ENCODE measurements around the gene CDCA3.
A peak's percentile ranks its signal among the peaks of the same experiment; 100 is the strongest.
"Not testable (repeated sequence)": the region's sequence is repeated elsewhere in the genome, so short reads cannot be mapped to it uniquely, and the experiment has no call there.

The CDCA3 gene

DNA sequence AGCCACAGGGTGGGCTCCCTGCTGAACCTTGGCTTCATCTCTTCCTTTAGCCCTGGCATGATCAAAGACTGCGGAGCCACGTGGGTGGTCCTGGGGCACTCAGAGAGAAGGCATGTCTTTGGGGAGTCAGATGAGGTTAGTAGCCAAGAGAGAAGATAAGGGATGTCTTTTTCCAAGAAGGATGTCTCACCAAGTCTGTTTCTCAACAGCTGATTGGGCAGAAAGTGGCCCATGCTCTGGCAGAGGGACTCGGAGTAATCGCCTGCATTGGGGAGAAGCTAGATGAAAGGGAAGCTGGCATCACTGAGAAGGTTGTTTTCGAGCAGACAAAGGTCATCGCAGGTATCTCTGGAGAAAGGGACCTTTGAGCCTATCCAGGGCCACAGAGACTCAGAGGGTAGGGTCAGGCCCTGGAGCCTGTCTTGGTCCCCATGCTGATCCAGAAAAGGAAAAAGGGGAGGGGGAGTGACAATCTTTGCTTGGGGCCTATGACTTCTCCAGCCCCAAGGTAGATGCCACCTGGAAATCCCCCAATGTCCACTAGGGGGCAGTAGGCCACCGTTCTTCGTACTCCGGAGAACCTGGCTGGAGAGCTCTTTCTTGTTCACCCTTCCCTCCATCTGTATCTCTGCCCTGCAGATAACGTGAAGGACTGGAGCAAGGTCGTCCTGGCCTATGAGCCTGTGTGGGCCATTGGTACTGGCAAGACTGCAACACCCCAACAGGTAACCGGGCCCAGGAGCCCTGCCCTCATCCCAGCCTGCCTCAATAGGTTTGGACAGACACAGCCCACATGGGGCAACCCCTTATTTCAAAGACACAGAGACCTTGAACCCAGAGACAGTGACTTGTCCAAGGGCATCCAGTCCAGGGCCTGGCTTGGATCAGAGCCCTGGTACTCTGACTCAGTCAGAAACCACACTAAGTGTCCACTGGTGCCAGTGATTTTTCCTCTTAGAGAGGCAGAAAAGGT, 18.2 kb upstream of the CDCA3 start:
- TF ChIP-seq, protein P1, sequence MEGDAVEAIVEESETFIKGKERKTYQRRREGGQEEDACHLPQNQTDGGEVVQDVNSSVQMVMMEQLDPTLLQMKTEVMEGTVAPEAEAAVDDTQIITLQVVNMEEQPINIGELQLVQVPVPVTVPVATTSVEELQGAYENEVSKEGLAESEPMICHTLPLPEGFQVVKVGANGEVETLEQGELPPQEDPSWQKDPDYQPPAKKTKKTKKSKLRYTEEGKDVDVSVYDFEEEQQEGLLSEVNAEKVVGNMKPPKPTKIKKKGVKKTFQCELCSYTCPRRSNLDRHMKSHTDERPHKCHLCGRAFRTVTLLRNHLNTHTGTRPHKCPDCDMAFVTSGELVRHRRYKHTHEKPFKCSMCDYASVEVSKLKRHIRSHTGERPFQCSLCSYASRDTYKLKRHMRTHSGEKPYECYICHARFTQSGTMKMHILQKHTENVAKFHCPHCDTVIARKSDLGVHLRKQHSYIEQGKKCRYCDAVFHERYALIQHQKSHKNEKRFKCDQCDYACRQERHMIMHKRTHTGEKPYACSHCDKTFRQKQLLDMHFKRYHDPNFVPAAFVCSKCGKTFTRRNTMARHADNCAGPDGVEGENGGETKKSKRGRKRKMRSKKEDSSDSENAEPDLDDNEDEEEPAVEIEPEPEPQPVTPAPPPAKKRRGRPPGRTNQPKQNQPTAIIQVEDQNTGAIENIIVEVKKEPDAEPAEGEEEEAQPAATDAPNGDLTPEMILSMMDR (IDR thresholded peaks at IDR 0.05; ENCODE audit: insufficient read depth, low read depth, low read length, missing control alignments), result peak; percentile 87
- DNase-seq (ENCODE audit: low read depth), result peak; percentile 80
- peak overlapping the region; percentile 88 for H3K4me3 ChIP-seq (ENCODE audit: low read length)

DNA sequence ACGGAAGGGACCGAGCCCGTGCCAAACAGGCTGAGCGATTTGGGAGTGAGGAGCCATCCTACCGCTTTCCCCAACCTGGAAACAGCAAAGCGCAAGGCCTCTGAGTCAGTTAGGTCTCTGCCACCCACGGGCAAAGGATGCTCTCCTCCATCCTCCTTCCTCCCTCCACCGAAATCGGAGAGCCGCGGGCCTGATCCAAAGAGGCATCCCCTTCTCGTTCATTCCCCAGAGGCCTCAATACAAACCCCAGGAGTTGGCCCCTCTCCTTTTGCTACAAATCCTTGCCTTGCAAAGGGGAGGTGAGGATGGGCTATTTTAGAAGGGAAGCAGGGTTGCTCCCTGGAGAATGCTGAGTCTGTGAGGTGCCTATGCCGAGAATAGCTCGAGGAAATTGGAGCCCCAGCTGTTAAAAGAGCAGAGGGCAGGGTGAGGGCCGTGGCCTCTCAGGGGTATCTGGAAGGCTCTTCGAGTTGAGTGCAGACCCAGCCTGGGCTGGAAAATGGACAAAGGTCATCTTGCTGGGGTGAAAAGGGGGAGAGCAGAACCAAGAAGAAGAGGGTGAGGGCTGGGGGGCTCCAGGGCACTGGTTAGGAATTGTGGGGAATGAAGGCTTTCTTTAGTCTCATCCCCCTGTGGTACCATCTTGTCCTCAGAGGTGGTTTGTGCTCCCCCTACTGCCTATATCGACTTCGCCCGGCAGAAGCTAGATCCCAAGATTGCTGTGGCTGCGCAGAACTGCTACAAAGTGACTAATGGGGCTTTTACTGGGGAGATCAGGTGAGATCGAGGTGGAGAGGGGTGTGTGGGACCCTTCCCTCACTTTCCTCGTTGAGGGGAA, 17.3 kb upstream of the CDCA3 start:
- peak overlapping the region; percentile 88 for H3K4me3 ChIP-seq (ENCODE audit: low read length)
- TF ChIP-seq, protein P1 (IDR thresholded peaks at IDR 0.05; ENCODE audit: insufficient read depth, low read depth, low read length, missing control alignments), result peak; percentile 12

DNA sequence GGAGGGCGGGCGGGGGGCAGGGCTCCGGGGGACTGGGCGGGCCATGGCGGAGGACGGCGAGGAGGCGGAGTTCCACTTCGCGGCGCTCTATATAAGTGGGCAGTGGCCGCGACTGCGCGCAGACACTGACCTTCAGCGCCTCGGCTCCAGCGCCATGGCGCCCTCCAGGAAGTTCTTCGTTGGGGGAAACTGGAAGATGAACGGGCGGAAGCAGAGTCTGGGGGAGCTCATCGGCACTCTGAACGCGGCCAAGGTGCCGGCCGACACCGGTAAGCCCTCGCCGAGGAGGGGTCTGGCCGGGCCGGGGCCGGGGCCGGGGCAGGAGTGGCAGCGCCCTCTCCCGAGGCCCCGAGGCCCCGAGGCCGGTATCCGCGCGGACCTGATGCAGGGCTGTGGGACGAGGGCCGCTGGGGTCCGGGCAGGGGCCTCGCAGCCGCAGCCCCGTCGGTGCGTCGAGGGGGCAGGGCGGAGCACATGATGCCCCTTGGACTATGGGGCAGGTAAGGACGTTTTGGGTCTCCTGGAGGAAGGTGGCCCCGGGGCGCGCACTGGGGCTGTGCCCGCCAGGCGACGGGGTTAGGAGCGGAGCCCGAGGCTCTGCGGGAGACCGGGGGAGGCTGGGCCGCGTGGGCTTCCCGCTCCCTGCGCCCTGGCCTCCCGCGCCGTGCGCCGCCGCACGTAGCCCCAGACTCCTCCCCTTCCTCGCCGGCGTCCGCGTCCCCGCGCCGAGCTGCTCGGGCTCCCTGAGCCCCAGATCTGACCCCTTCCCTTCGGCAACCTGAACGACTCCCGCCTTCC, 16.5 kb upstream of the CDCA3 start, which contains the start of gene TPI1:
TSS of gene TPI1 (plus strand) at position 119 of the 798 bp plus-strand sequence. CDS start at position 155, 36 bp downstream.
- peak within 1 kb of the TSS; percentile 88 for H3K4me3 ChIP-seq (ENCODE audit: low read length)
- TF ChIP-seq, protein P1 (IDR thresholded peaks at IDR 0.05; ENCODE audit: insufficient read depth, low read depth, low read length, missing control alignments), result no peak

More for the DNA sequence above, 17.3 kb upstream of the CDCA3 start:
- peak; percentile 18 for DNase-seq (ENCODE audit: low read depth)

DNA sequence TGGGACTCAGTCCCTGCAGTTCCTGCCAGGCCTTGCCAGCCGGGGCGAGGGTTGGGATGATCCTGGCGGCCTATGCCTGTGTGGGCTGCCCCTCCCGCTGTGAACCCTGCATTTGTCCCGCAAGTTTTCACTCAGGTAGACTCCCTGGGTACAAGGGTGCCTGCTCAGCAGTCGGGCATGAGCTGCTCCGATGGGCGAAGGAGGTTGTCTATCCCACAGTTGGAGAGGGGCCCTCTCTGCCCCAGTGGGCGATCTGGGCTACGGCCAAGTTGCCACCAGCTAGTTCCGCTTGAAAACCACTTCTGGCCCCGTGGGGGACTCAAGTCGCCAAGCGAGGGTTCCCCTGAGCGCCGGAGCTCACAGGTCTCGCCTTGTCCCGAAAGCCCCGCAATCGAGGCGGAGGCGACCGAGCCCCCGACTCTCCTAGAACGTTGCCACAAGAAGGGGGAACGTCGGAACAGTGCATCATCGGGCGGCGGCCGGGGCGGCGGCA, 15.9 kb upstream of the CDCA3 start:
- H3K4me3 ChIP-seq (ENCODE audit: low read length), result peak overlapping the region; percentile 88
- TF ChIP-seq, protein P1 (IDR thresholded peaks at IDR 0.05; ENCODE audit: insufficient read depth, low read depth, low read length, missing control alignments), result no peak
- no peak for DNase-seq (ENCODE audit: low read depth)

More for the DNA sequence above, 16.5 kb upstream of the CDCA3 start, which contains the start of gene TPI1:
- DNase-seq (ENCODE audit: low read depth), result peak; percentile 81

DNA sequence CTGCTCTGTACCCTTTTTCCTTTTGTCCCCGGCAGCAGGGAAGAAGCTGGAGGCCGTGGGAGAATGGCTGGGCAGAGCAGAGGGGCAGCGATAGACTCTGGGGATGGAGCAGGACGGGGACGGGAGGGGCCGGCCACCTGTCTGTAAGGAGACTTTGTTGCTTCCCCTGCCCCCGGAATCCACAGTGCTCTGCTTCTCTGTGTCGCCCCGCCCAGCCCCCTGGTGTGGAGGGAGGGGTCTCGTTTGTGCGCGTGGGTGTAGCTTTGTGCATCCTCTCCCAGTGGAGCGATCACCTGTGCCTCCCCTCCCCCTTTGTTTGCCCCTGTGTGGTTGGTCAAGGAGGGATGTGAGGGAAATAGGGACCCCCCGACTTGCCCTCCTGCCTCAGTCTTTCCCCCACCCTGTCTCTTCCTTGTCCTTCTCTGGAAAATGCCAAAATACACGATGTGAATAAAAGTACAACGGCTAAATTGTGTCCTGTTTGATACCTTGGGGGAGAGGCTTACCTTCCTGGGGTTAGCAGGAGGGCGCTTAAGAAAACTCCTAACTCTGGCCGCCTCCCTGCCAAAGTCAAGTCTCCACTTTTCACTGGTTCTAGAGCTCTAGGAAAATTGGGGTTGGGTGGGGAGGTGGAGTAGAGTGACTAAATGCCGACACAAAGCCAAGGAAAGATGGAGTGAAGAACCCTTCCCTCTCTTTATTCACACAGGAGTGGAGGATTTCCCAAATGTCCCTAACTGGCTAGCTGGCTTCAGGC, 15.3 kb upstream of the CDCA3 start:
- no peak for DNase-seq (ENCODE audit: low read depth)
- no peak overlapping the region for H3K4me3 ChIP-seq (ENCODE audit: low read length)
- TF ChIP-seq, protein P1 (IDR thresholded peaks at IDR 0.05; ENCODE audit: insufficient read depth, low read depth, low read length, missing control alignments), result no peak

DNA sequence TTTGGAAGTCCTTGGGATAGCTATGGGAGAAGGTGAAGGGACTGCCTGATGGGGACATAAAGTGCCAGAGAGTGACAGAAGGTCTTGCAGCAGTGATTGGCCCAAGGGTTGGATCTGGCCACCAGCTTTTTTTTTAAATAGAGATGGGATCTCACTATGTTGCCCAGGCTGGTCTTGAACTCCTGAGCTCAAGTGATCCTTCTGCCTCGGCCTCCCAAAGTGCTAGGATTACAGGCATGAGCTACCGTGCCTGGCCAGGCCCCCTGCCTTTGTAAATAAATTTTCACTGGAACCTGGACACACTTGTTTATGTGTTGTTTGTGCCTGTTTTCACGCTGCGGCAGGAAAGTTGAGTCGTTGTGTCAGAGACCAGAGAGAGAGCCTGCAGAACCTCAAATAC, 14.2 kb upstream of the CDCA3 start:
- not testable (repeated sequence) for DNase-seq (ENCODE audit: low read depth); H3K4me3 ChIP-seq (ENCODE audit: low read length)

Data from epithelial cell of esophagus (primary cell).